ENCODE data around the gene HEPH.

Gene HEPH

DNA sequence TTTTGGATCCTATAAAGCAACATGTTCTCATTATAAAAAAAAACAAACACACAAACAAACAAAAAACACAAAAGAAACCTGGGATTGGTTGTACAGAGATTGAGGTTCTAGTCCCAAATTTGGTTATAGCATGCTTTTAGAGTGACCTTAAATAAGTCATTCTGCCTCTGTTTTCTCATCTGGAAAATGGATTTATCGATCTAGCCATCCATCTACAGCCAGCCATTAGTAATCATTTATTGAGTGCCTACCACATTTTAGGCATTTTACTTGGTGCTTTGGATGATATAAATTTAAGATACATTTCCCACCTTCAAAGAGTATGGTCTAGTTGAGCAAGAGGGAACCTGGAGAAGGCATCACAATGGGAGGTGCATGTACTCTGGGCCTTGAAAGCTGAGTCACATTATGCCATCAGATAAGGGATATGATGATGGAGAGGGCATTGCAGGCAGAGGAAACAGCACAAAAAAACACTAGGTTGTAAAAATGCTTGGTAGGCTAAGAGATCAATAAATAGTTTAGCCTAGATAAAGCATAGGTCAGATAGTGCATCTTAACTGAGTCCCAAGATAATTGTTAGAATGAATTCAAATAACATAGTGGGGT is 91.4 kb downstream of the HEPH start:
- Histone ChIP-seq H3K27ac (ENCODE audit: low read length) (no peak overlapping the region), H3K4me1 (ENCODE audit: low read length) (no peaks in the 10 kb centered on the region), H2AFZ (ENCODE audit: low read depth, low read length) (no peak overlapping the region), H3K4me3 (ENCODE audit: low read length) (no peak overlapping the region), H3K4me2 (ENCODE audit: low read length) (no peak overlapping the region), H3K36me3 (replicated peaks; ENCODE audit: low read depth, low read length) (no peaks in the 10 kb centered on the region), H3K9ac (ENCODE audit: low read length) (no peak overlapping the region), H3K79me2 (ENCODE audit: low read length) (no peaks in the 10 kb centered on the region), H3K9me3 (ENCODE audit: insufficient read depth, low read length) (no peaks in the 10 kb centered on the region), H4K20me1 (ENCODE audit: insufficient read depth, low read length) (no peaks in the 10 kb centered on the region), H3K27me3 (ENCODE audit: low read depth, low read length) (no peaks in the 10 kb centered on the region)
- TF ChIP-seq EZH2phosphoT487 (IDR thresholded peaks at IDR 0.05; ENCODE audit: low read depth) = no peak
- TF ChIP-seq, protein P1, sequence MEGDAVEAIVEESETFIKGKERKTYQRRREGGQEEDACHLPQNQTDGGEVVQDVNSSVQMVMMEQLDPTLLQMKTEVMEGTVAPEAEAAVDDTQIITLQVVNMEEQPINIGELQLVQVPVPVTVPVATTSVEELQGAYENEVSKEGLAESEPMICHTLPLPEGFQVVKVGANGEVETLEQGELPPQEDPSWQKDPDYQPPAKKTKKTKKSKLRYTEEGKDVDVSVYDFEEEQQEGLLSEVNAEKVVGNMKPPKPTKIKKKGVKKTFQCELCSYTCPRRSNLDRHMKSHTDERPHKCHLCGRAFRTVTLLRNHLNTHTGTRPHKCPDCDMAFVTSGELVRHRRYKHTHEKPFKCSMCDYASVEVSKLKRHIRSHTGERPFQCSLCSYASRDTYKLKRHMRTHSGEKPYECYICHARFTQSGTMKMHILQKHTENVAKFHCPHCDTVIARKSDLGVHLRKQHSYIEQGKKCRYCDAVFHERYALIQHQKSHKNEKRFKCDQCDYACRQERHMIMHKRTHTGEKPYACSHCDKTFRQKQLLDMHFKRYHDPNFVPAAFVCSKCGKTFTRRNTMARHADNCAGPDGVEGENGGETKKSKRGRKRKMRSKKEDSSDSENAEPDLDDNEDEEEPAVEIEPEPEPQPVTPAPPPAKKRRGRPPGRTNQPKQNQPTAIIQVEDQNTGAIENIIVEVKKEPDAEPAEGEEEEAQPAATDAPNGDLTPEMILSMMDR (IDR thresholded peaks at IDR 0.05; ENCODE audit: low read depth, low read length) = no peak

DNA sequence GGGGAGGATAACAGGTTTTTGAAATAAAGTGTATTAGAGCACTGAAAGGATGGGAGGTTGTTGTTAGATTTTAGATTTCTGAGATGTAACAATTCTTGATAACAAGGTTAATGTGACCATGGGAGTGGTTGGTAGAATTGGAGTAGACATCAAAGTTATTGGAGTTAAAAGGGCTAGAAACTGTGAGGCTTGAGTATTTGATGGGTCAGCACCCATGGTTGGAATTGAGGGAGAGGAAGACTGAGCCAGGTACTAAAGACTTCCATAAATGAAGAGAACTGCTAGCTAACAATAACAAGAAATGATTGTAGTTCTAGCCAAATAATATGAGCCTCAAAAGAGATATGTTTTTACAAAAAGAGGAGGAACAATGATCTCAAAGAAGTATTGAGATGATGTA is 98.8 kb downstream of the HEPH start:
- Histone ChIP-seq H3K27me3 (ENCODE audit: low read depth, low read length) (no peaks in the 10 kb centered on the region), H3K4me3 (ENCODE audit: low read length) (no peak overlapping the region), H3K27ac (ENCODE audit: low read length) (no peak overlapping the region), H3K9me3 (ENCODE audit: insufficient read depth, low read length) (no peaks in the 10 kb centered on the region), H4K20me1 (ENCODE audit: insufficient read depth, low read length) (no peaks in the 10 kb centered on the region), H3K36me3 (replicated peaks; ENCODE audit: low read depth, low read length) (no peaks in the 10 kb centered on the region), H3K79me2 (ENCODE audit: low read length) (no peaks in the 10 kb centered on the region), H3K9ac (ENCODE audit: low read length) (no peak overlapping the region), H3K4me1 (ENCODE audit: low read length) (no peaks in the 10 kb centered on the region), H2AFZ (ENCODE audit: low read depth, low read length) (no peak overlapping the region), H3K4me2 (ENCODE audit: low read length) (no peak overlapping the region)
- TF ChIP-seq, protein P1 (IDR thresholded peaks at IDR 0.05; ENCODE audit: low read depth, low read length) = no peak
- TF ChIP-seq EZH2phosphoT487 (IDR thresholded peaks at IDR 0.05; ENCODE audit: low read depth) = no peak
